Liver (tissue), 9 donors: ENCODE measurements around the gene ZNF777. TPM values are rescaled to one million over a fixed set of nuclear protein-coding genes. Genes with fewer than 3 reads are reported as not detected.

Source experiments
- DNase-seq: peaks from one replicate; pipeline ENCODE4 v3.0.0-alpha.2; 2017; ENCODE audit warnings: low spot score
- H3K27ac ChIP-seq, 2 donors: one replicate each; pipeline ENCODE4 v1.7.0; 2013; ENCODE audit warnings: inconsistent platforms in 2 of 2, low read length in 2 of 2, control low read depth in 1 of 2, low read depth in 1 of 2, mild to moderate bottlenecking in 1 of 2
- H3K27me3 ChIP-seq, 4 donors: one replicate each; pipeline versions ENCODE4 v1.6.1 to v1.7.0; 2013; ENCODE audit warnings: low read length in 3 of 4, inconsistent platforms in 1 of 4, mild to moderate bottlenecking in 1 of 4, moderate library complexity in 1 of 4; ENCODE audit not compliant: control insufficient read depth in 4 of 4, insufficient read depth in 4 of 4
- H3K36me3 ChIP-seq, 4 donors: one replicate each; pipeline versions ENCODE4 v1.6.1 to v1.7.0; 2013; ENCODE audit warnings: low read length in 3 of 4, mild to moderate bottlenecking in 3 of 4, low read depth in 1 of 4, moderate library complexity in 1 of 4; ENCODE audit not compliant: control insufficient read depth in 4 of 4, insufficient read depth in 3 of 4
- H3K4me1 ChIP-seq, 4 donors: one replicate each; pipeline versions ENCODE4 v1.6.1 to v1.7.0; 2013; ENCODE audit warnings: low read length in 3 of 4, mild to moderate bottlenecking in 3 of 4, moderate library complexity in 1 of 4; ENCODE audit not compliant: control insufficient read depth in 4 of 4, insufficient read depth in 4 of 4
- H3K4me3 ChIP-seq, 3 donors: one replicate each; pipeline versions ENCODE4 v1.6.1 to v1.7.0; 2013; ENCODE audit warnings: low read length in 3 of 3, control low read depth in 1 of 3, low read depth in 1 of 3, mild to moderate bottlenecking in 1 of 3
- H3K9ac ChIP-seq, 2 donors: one replicate each; pipeline ENCODE4 v1.7.0; 2013; ENCODE audit warnings: low read length in 2 of 2, mild to moderate bottlenecking in 2 of 2, moderate library complexity in 2 of 2, control low read depth in 1 of 2, low read depth in 1 of 2
- H3K9me3 ChIP-seq, 4 donors: one replicate each; pipeline versions ENCODE4 v1.6.1 to v1.7.0; 2013; ENCODE audit warnings: low read length in 3 of 4; ENCODE audit not compliant: control insufficient read depth in 4 of 4
- ATF3 ChIP-seq: IDR thresholded peaks from 2 replicates; pipeline ENCODE4 v1.6.1; 2016; ENCODE audit warnings: antibody characterized with exemption
- CTCF ChIP-seq: fragments of 150-350 bp; IDR thresholded peaks from 2 replicates; pipeline ENCODE4 v1.5.1; 2017; ENCODE audit warnings: improper control_type of control experiment, low read depth, low read length; ENCODE audit not compliant: missing input control
- EGR1 ChIP-seq, 2 donors: IDR thresholded peaks; 2 replicates each; pipeline ENCODE4 v1.6.1; 2016 to 2018; ENCODE audit warnings: antibody characterized with exemption in 2 of 2, low read depth in 2 of 2
- FOXA1 ChIP-seq: IDR thresholded peaks from 2 replicates; pipeline ENCODE4 v1.6.1; 2016; ENCODE audit warnings: antibody characterized with exemption
- FOXA2 ChIP-seq: IDR thresholded peaks from 2 replicates; pipeline ENCODE4 v1.6.1; 2016; ENCODE audit warnings: antibody characterized with exemption
- GABPA ChIP-seq, 2 donors: IDR thresholded peaks in 1 of 2; conservative IDR thresholded peaks in 1 of 2; 2 replicates each; pipeline ENCODE4 v1.6.1; 2016; ENCODE audit warnings: antibody characterized with exemption in 2 of 2, mild to moderate bottlenecking in 1 of 2, moderate library complexity in 1 of 2
- HNF4A ChIP-seq, 2 donors: conservative IDR thresholded peaks; 2 replicates each; pipeline ENCODE4 v1.6.1; 2016; ENCODE audit warnings: antibody characterized with exemption in 2 of 2, mild to moderate bottlenecking in 2 of 2
- HNF4G ChIP-seq: IDR thresholded peaks from 2 replicates; pipeline ENCODE4 v1.6.1; 2016; ENCODE audit warnings: antibody characterized with exemption
- JUND ChIP-seq, 2 donors: IDR thresholded peaks; 2 replicates each; pipeline ENCODE4 v1.6.1; 2016; ENCODE audit warnings: antibody characterized with exemption in 2 of 2
- NR2F2 ChIP-seq: IDR thresholded peaks from 2 replicates; pipeline ENCODE4 v1.6.1; 2016; ENCODE audit warnings: antibody characterized with exemption
- RAD21 ChIP-seq, 2 donors: IDR thresholded peaks; 2 replicates each; pipeline ENCODE4 v1.6.1; 2016; ENCODE audit warnings: antibody characterized with exemption in 2 of 2, mild to moderate bottlenecking in 2 of 2
- REST ChIP-seq: IDR thresholded peaks from 2 replicates; pipeline ENCODE4 v1.6.1; 2016; ENCODE audit warnings: antibody characterized with exemption, mild to moderate bottlenecking
- RXRA ChIP-seq, 2 donors: IDR thresholded peaks; 2 replicates each; pipeline ENCODE4 v1.6.1; 2017 to 2018; ENCODE audit warnings: antibody characterized with exemption in 2 of 2, mild to moderate bottlenecking in 1 of 2
- SP1 ChIP-seq: IDR thresholded peaks from 2 replicates; pipeline ENCODE4 v1.6.1; 2018; ENCODE audit warnings: antibody characterized with exemption, mild to moderate bottlenecking
- TAF1 ChIP-seq: conservative IDR thresholded peaks from 2 replicates; pipeline ENCODE4 v1.6.1; 2016; ENCODE audit warnings: antibody characterized with exemption, mild to moderate bottlenecking
- YY1 ChIP-seq: IDR thresholded peaks from 2 replicates; pipeline ENCODE4 v1.6.1; 2016; ENCODE audit warnings: antibody characterized with exemption, mild to moderate bottlenecking
- WGBS: extraction: QIAGEN DNeasy Blood & Tissue Kit; methylation state at CpG from one replicate; pipeline ENCODE4 v1.1.7; 2013; 5-methylcytosine and 5-hydroxymethylcytosine counted together
- polyA plus RNA-seq, 2 donors: library from polyadenylated mRNA; stranded (reverse) in 1 of 2; unstranded in 1 of 2; fragments of 200-250 nt in 1 of 2; fragments of >200 nt in 1 of 2; fragmentation: Nextera tagmentation in 1 of 2; extraction: Ambion mirVana in 1 of 2; gene quantifications; one replicate each; pipeline versions ENCODE4 v1.2.1 to v1.2.3, GENCODE V29; 2013 to 2015
- total RNA-seq, 2 donors: library from RNA; depleted of rRNA; stranded (reverse); fragments of >200 nt; gene quantifications; one replicate each; pipeline ENCODE4 v1.2.3, GENCODE V29; 2014
- TF ChIP-seq, protein P1 (sequence below): IDR thresholded peaks from 2 replicates; pipeline ENCODE4 v1.6.1; 2016; ENCODE audit warnings: antibody characterized with exemption
- TF ChIP-seq, protein P2 (sequence below): IDR thresholded peaks from 2 replicates; pipeline ENCODE4 v1.6.1; 2016; ENCODE audit warnings: antibody characterized with exemption
- donor health status: healthy.
- donor health status: healthy.
- donor health status: healthy.
- donor health status: healthy.
- donor health status: healthy.

ZNF777 gene
- total and polyA plus RNA-seq, 4 donors, result 0.22 to 5.7 (median 4.1) TPM

DNA sequence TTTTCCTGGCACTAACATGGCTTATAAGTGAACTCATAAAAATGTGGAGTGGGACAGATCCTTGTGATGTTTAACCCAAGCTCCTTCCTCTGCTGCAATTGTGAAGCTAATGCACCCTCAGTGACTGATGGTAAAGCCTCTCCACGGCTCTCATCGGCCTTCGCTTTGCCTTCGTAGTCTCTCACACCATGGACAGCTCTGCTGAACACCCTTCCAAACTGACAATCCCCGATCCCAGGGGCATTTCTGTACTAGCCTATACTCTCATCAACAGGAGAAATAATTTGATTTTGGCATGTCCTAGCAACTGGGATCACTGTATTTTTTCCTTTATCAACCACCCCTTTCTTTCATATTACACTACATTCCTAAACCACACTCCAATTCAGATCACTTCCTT is 6.1 kb downstream of the ZNF777 start (continued):
- TF ChIP-seq CTCF, result no peak
- no peak for TF ChIP-seq FOXA2
- no peak for TF ChIP-seq HNF4A (conservative IDR thresholded peaks at IDR 0.05)
- no peak for TF ChIP-seq NR2F2
- TF ChIP-seq FOXA1, result no peak
- TF ChIP-seq REST, result no peak
- no peak for TF ChIP-seq RAD21 (IDR thresholded peaks at IDR 0.05)

- Histone ChIP-seq H3K4me1 (peaks cover 0 to 12% (median 6%) of the 10 kb centered on the region in 4 donors), H3K27me3 (no peaks in the 10 kb centered on the region), H3K4me3 (no peak overlapping the region), H3K9me3 (no peaks in the 10 kb centered on the region), H3K27ac (no peak overlapping the region), H3K36me3 (peaks cover 26 to 50% (median 34%) of the 10 kb centered on the region in 4 donors), H3K9ac (no peak overlapping the region)
- DNase-seq, result no peak
- TF ChIP-seq HNF4A (conservative IDR thresholded peaks at IDR 0.05) (no peak), CTCF (no peak), RXRA (IDR thresholded peaks at IDR 0.05) (no peak), EGR1 (IDR thresholded peaks at IDR 0.05; ENCODE audit: low read depth in 2 of 2) (no peak), HNF4G (no peak), YY1 (no peak), RAD21 (IDR thresholded peaks at IDR 0.05) (no peak), FOXA2 (no peak), GABPA (IDR thresholded peaks at IDR 0.05 in 1 of 2, conservative IDR thresholded peaks at IDR 0.05 in 1 of 2) (no peak), JUND (IDR thresholded peaks at IDR 0.05) (no peak), TAF1 (no peak), REST (no peak), ATF3 (no peak), NR2F2 (no peak), SP1 (no peak), FOXA1 (no peak)
- TF ChIP-seq, protein P1, sequence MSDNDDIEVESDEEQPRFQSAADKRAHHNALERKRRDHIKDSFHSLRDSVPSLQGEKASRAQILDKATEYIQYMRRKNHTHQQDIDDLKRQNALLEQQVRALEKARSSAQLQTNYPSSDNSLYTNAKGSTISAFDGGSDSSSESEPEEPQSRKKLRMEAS, result no peak
- TF ChIP-seq, protein P2, sequence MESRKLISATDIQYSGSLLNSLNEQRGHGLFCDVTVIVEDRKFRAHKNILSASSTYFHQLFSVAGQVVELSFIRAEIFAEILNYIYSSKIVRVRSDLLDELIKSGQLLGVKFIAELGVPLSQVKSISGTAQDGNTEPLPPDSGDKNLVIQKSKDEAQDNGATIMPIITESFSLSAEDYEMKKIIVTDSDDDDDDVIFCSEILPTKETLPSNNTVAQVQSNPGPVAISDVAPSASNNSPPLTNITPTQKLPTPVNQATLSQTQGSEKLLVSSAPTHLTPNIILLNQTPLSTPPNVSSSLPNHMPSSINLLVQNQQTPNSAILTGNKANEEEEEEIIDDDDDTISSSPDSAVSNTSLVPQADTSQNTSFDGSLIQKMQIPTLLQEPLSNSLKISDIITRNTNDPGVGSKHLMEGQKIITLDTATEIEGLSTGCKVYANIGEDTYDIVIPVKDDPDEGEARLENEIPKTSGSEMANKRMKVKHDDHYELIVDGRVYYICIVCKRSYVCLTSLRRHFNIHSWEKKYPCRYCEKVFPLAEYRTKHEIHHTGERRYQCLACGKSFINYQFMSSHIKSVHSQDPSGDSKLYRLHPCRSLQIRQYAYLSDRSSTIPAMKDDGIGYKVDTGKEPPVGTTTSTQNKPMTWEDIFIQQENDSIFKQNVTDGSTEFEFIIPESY, result no peak
- 96% methylated on average over 10 of the region's 10 CpGs for WGBS
These were observed 6.9 kb downstream of the ZNF777 start for GRCh38 chr7:149454006-149454405.
